H1 (cell line): ENCODE measurements around the gene LCT. TPM values are rescaled to one million over a fixed set of nuclear protein-coding genes. Genes with fewer than 3 reads are reported as not detected.
A peak's percentile ranks its signal among the peaks of the same experiment; 100 is the strongest.

ENCODE experiments used
- CTCF ChIA-PET: fragments of 300-600 bp; sonication (Branson Sonifier 250); formaldehyde crosslinking; loops from one replicate; lab custom pipeline; 2021; ENCODE audit not compliant: partially characterized antibody; lab: Charles Lee
- POLR2A ChIA-PET: fragments of 300-600 bp; sonication (Branson Sonifier 250); formaldehyde crosslinking; loops from one replicate; lab custom pipeline; 2021; ENCODE audit warnings: inconsistent platforms; ENCODE audit not compliant: partially characterized antibody; lab: Charles Lee
- DNase-seq, 2 experiments: peaks; one replicate each; pipeline versions ENCODE4 v3.0.0 to v3.0.0-alpha.2; 2010 to 2022; ENCODE audit warnings: low spot score in 2 of 2, low read depth in 1 of 2, mixed read lengths in 1 of 2
- FAIRE-seq: peaks from 2 replicates; lab custom pipeline; 2011; peaks lifted over from hg19 to GRCh38; lab: Jason Lieb, UNC
- H2AFZ ChIP-seq: 2 replicates; pipeline ENCODE4 v1.8.1; 2012; ENCODE audit warnings: low read length, inconsistent platforms
- H2AK5ac ChIP-seq: 2 replicates; pipeline ENCODE4 v1.6.1; 2013; ENCODE audit warnings: low read depth, low read length
- H2BK120ac ChIP-seq: replicated peaks from 2 replicates; pipeline ENCODE3; 2013; ENCODE audit warnings: low read depth, low read length, inconsistent platforms
- H2BK12ac ChIP-seq: 2 replicates; pipeline ENCODE4 v1.6.1; 2013; ENCODE audit warnings: low read depth, low read length
- H2BK15ac ChIP-seq: 2 replicates; pipeline ENCODE4 v1.6.1; 2013; ENCODE audit warnings: low read length
- H2BK20ac ChIP-seq: 2 replicates; pipeline ENCODE4 v1.6.1; 2013; ENCODE audit warnings: low read length
- H2BK5ac ChIP-seq: 2 replicates; pipeline ENCODE4 v1.6.1; 2013; ENCODE audit warnings: low read depth, low read length
- H3K14ac ChIP-seq: 2 replicates; pipeline ENCODE4 v1.6.1; 2013; ENCODE audit warnings: inconsistent platforms; ENCODE audit not compliant: insufficient read length
- H3K18ac ChIP-seq: 2 replicates; pipeline ENCODE4 v1.6.1; 2013; ENCODE audit warnings: low read length; ENCODE audit errors: extremely low read depth
- H3K23ac ChIP-seq: 2 replicates; pipeline ENCODE4 v1.6.1; 2013; ENCODE audit warnings: inconsistent platforms; ENCODE audit not compliant: insufficient read length
- H3K23me2 ChIP-seq: 2 replicates; pipeline ENCODE4 v1.6.1; 2013; ENCODE audit warnings: low read depth, low read length
- H3K27ac ChIP-seq: 2 replicates; pipeline ENCODE4 v1.6.1; 2011; ENCODE audit warnings: low read depth, low read length, inconsistent platforms
- H3K27me3 ChIP-seq, 4 experiments: replicated peaks in 1 of 4; 1 replicate in 1 of 4; 2 replicates in 3 of 4; pipeline versions ENCODE4 v1.6.1 to v1.8.1; 2011 to 2013; ENCODE audit warnings: low read length in 3 of 4, mild to moderate bottlenecking in 3 of 4, inconsistent platforms in 2 of 4, mixed read lengths in 2 of 4, moderate library complexity in 1 of 4; ENCODE audit not compliant: control insufficient read depth in 3 of 4, insufficient read depth in 3 of 4; ENCODE audit errors: extremely low read depth in 1 of 4
- H3K36me3 ChIP-seq, 4 experiments: 2 replicates each; pipeline versions ENCODE4 v1.6.1 to v1.8.1; 2011 to 2013; ENCODE audit warnings: mild to moderate bottlenecking in 4 of 4, low read length in 3 of 4, moderate library complexity in 2 of 4, control low read depth in 1 of 4, inconsistent platforms in 1 of 4; ENCODE audit not compliant: insufficient read depth in 4 of 4, control insufficient read depth in 2 of 4
- H3K4ac ChIP-seq: replicated peaks from 2 replicates; pipeline ENCODE3; 2013; ENCODE audit warnings: low read length, low read depth, mixed read lengths, inconsistent platforms; ENCODE audit not compliant: insufficient read length
- H3K4me1 ChIP-seq, 4 experiments: replicated peaks in 1 of 4; 1 replicate in 1 of 4; 2 replicates in 3 of 4; pipeline versions ENCODE4 v1.6.1 to v1.8.1; 2011 to 2013; ENCODE audit warnings: low read length in 3 of 4, inconsistent platforms in 2 of 4, mixed read lengths in 1 of 4; ENCODE audit not compliant: insufficient read depth in 4 of 4, control insufficient read depth in 3 of 4
- H3K4me2 ChIP-seq, 2 experiments: 2 replicates each; pipeline versions ENCODE4 v1.6.1 to v1.8.1; 2011 to 2013; ENCODE audit warnings: low read depth in 2 of 2, low read length in 2 of 2, control low read depth in 1 of 2, inconsistent platforms in 1 of 2, mild to moderate bottlenecking in 1 of 2; ENCODE audit not compliant: insufficient read depth in 1 of 2
- H3K4me3 ChIP-seq, 4 experiments: fragments of 200-600, 300-600 bp in 1 of 4; sonication (generic), shearing (Covaris generic), sonication (Bioruptor Twin) in 1 of 4; 2 replicates each; pipeline versions ENCODE4 v1.5.1 to v1.8.1; 2011 to 2016; ENCODE audit warnings: low read length in 4 of 4, low read depth in 3 of 4, control low read depth in 2 of 4, inconsistent platforms in 2 of 4, mild to moderate bottlenecking in 2 of 4, mixed read lengths in 1 of 4, moderate library complexity in 1 of 4; ENCODE audit not compliant: insufficient read depth in 2 of 4; ENCODE audit errors: extremely low read depth in 1 of 4
- H3K56ac ChIP-seq: replicated peaks from 2 replicates; pipeline ENCODE3; 2013; ENCODE audit warnings: low read depth, mild to moderate bottlenecking, mixed read lengths, low read length, inconsistent platforms; ENCODE audit not compliant: insufficient read length
- H3K79me1 ChIP-seq: 2 replicates; pipeline ENCODE4 v1.6.1; 2013; ENCODE audit warnings: low read depth, low read length, control low read depth
- H3K79me2 ChIP-seq, 2 experiments: 2 replicates each; pipeline versions ENCODE4 v1.6.1 to v1.8.1; 2012 to 2013; ENCODE audit warnings: low read length in 2 of 2, mild to moderate bottlenecking in 2 of 2, inconsistent platforms in 1 of 2; ENCODE audit not compliant: insufficient read depth in 2 of 2, control insufficient read depth in 1 of 2
- H3K9ac ChIP-seq, 4 experiments: replicated peaks in 1 of 4; 1 replicate in 1 of 4; 2 replicates in 3 of 4; pipeline versions ENCODE4 v1.6.1 to v1.8.1; 2011 to 2013; ENCODE audit warnings: low read depth in 3 of 4, low read length in 3 of 4, control low read depth in 2 of 4, mild to moderate bottlenecking in 2 of 4, moderate library complexity in 2 of 4, inconsistent platforms in 1 of 4; ENCODE audit errors: extremely low read depth in 1 of 4
- H3K9me3 ChIP-seq, 2 experiments: 2 replicates each; pipeline versions ENCODE4 v1.6.1 to v1.8.1; 2012 to 2013; ENCODE audit warnings: mild to moderate bottlenecking in 2 of 2, moderate library complexity in 2 of 2, control low read depth in 1 of 2, inconsistent platforms in 1 of 2, low read depth in 1 of 2, low read length in 1 of 2, mixed read lengths in 1 of 2; ENCODE audit not compliant: insufficient read depth in 2 of 2
- H4K20me1 ChIP-seq, 2 experiments: replicated peaks in 1 of 2; 2 replicates each; pipeline versions ENCODE3 to v1.8.1; 2011 to 2013; ENCODE audit warnings: inconsistent platforms in 2 of 2, low read length in 2 of 2, mild to moderate bottlenecking in 1 of 2; ENCODE audit not compliant: insufficient read depth in 2 of 2, control insufficient read depth in 1 of 2
- H4K5ac ChIP-seq: 2 replicates; pipeline ENCODE4 v1.6.1; 2013; ENCODE audit warnings: low read length, low read depth, mixed read lengths, inconsistent platforms; ENCODE audit not compliant: insufficient read length
- H4K8ac ChIP-seq: 2 replicates; pipeline ENCODE4 v1.8.0; 2013; ENCODE audit warnings: mild to moderate bottlenecking, moderate library complexity, low read length, inconsistent platforms; ENCODE audit not compliant: insufficient read depth; ENCODE audit errors: extremely low read depth
- H4K91ac ChIP-seq: replicated peaks from 2 replicates; pipeline ENCODE3; 2013; ENCODE audit warnings: low read length, mixed read lengths, inconsistent platforms; ENCODE audit not compliant: insufficient read length
- CBX5 ChIP-seq: fragments of 300-800, 300-1000 bp; sonication (generic); IDR thresholded peaks from 2 replicates; pipeline ENCODE4 v1.7.1; 2016; ENCODE audit warnings: antibody characterized with exemption, low read length, low read depth
- CHD2 ChIP-seq: IDR thresholded peaks from 2 replicates; pipeline ENCODE4 v1.6.1; 2012; ENCODE audit warnings: low read length, improper control_type of control experiment
- E2F6 ChIP-seq: IDR thresholded peaks from 2 replicates; pipeline ENCODE4 v1.6.1; 2012; ENCODE audit warnings: inconsistent platforms
- NRF1 ChIP-seq: IDR thresholded peaks from 2 replicates; pipeline ENCODE4 v1.6.1; 2011; ENCODE audit warnings: mild to moderate bottlenecking, low read depth, low read length, improper control_type of control experiment
- RNF2 ChIP-seq: fragments of 200-900, 300-1000 bp; sonication (generic); IDR thresholded peaks from 2 replicates; pipeline ENCODE4 v1.7.1; 2016; ENCODE audit warnings: borderline replicate concordance, low read depth, mild to moderate bottlenecking, antibody characterized with exemption, low read length; ENCODE audit not compliant: poor library complexity, severe bottlenecking; ENCODE audit errors: missing control alignments
- WGBS, 2 experiments: shearing (Covaris generic) in 1 of 2; methylation state at CpG; one replicate each; pipeline versions ENCODE4 v1.1.6 to v1.1.7; 2013 to 2015; ENCODE audit warnings: low lambda C conversion rate in 2 of 2, mixed read lengths in 2 of 2, inconsistent platforms in 1 of 2, low coverage in 1 of 2, missing lambda C conversion rate in 1 of 2; ENCODE audit not compliant: insufficient replicate concordance in 2 of 2, insufficient coverage in 1 of 2, insufficient read length in 1 of 2; ENCODE audit errors: extremely low coverage in 1 of 2, missing lambda C conversion rate in 1 of 2; 5-methylcytosine and 5-hydroxymethylcytosine counted together
- polyA plus RNA-seq, 7 experiments: library from polyadenylated mRNA; depleted of rRNA in 3 of 7; stranded (reverse) in 5 of 7; unstranded in 2 of 7; fragments of >200 nt in 5 of 7; fragments of 200-250 nt in 2 of 7; gene quantifications; 1 replicate in 5 of 7; 2 replicates in 1 of 7; 4 replicates in 1 of 7; pipeline versions ENCODE4 v1.2.1 to v1.2.3, GENCODE V29; 2011 to 2013; ENCODE audit warnings: missing spikeins in 2 of 7, mixed read lengths in 2 of 7
- total RNA-seq: library from RNA; stranded (reverse); fragmentation: NEBNext Ultra II Directional; extraction: Animal tissue kit (Norgen Biotek cat#: 25700); gene quantifications from 2 replicates; pipeline ENCODE4 v1.2.1, GENCODE V29; 2021
- TF ChIP-seq, protein P1 (sequence below): IDR thresholded peaks from 2 replicates; pipeline ENCODE4 v1.6.1; 2012; ENCODE audit warnings: low read length, inconsistent platforms

Gene LCT
- total and polyA plus RNA-seq, 2 of the 8 experiments (the other 6 are each of a cell fraction or from before 2014, with no cell fraction given): 0.06 TPM; not detected in 1

GRCh38 chr2:135741395-135742324 lies 95.3 kb downstream of the LCT start, which contains the start of gene UBXN4:
Gene UBXN4 (plus strand): TSS chr2:135741855. CDS start chr2:135741930, 75 bp downstream.
- peak within 1 kb of the TSS; percentile 67 for H2AFZ ChIP-seq
- no peaks in the 10 kb centered on the region; the same call in 1 of the 2 replicates for H3K23me2 ChIP-seq
- H3K4ac ChIP-seq: no peak within 1 kb of the TSS
- peak within 1 kb of the TSS; percentile 92 for H2BK5ac ChIP-seq
- CTCF ChIA-PET: interaction anchor here (0.6 to 4.0 kb wide), 14 partner anchors 8 to 297 kb away, joined by 3 to 19 read pairs (median 4); no protein-coding TSS in a partner anchor
- peak within 1 kb of the TSS; percentile 92 for H3K56ac ChIP-seq
- no peaks in the 10 kb centered on the region for H3K36me3 ChIP-seq
- no peak within 1 kb of the TSS for H4K91ac ChIP-seq
- H3K4me1 ChIP-seq: peaks cover 0 to 6% (median 3%) of the 10 kb centered on the region in 4 experiments; a peak in 2 of 7 replicates
- H4K20me1 ChIP-seq: peaks cover 0 to 5% of the 10 kb centered on the region in 2 experiments
- DNase-seq (peak; percentile 91 to 98), FAIRE-seq (peak; percentile 69)
- H2BK20ac ChIP-seq: no peak within 1 kb of the TSS
- H3K79me2 ChIP-seq: peaks cover 4 to 43% of the 10 kb centered on the region in 2 experiments; a peak in 3 of 4 replicates
- peak within 1 kb of the TSS; percentile 81 to 98 (median 94) for H3K4me3 ChIP-seq
- H3K27ac ChIP-seq: peak within 1 kb of the TSS; percentile 86
- no peaks in the 10 kb centered on the region for H3K27me3 ChIP-seq
- no peak within 1 kb of the TSS for H3K14ac ChIP-seq
- H3K4me2 ChIP-seq: peak within 1 kb of the TSS; percentile 71 to 80
- H2BK15ac ChIP-seq: no peak within 1 kb of the TSS
- no peaks in the 10 kb centered on the region for H3K79me1 ChIP-seq
- peak within 1 kb of the TSS; percentile 99 for H4K8ac ChIP-seq
- no peak within 1 kb of the TSS for H2BK12ac ChIP-seq
- H3K9me3 ChIP-seq: no peaks in the 10 kb centered on the region; a peak in 1 of 4 replicates
- peak within 1 kb of the TSS; percentile 90 for H3K18ac ChIP-seq
- peak within 1 kb of the TSS; percentile 84 to 97 (median 92) for H3K9ac ChIP-seq
- no peak within 1 kb of the TSS for H2BK120ac ChIP-seq
- H4K5ac ChIP-seq: peak within 1 kb of the TSS; percentile 75
- H3K23ac ChIP-seq: no peak within 1 kb of the TSS
- WGBS, 2 experiments: 2% methylated on average over 81 of the region's 93 CpGs; no CpG with 5 or more reads in 1 of the 2 experiments
- POLR2A ChIA-PET: interaction anchor here (0.6 to 1.7 kb wide), 9 partner anchors 11 to 431 kb away, joined by 3 to 6 read pairs (median 3); partner anchors contain the start of genes R3HDM1 and ZRANB3
- no peak within 1 kb of the TSS for H2AK5ac ChIP-seq
- TF ChIP-seq CHD2 (peak; percentile 65; the same call in 1 of the 2 replicates), E2F6 (peak; percentile 48; the same call in 1 of the 2 replicates), CBX5 (no peak), NRF1 (no peak), RNF2 (no peak)
- TF ChIP-seq, protein P1, sequence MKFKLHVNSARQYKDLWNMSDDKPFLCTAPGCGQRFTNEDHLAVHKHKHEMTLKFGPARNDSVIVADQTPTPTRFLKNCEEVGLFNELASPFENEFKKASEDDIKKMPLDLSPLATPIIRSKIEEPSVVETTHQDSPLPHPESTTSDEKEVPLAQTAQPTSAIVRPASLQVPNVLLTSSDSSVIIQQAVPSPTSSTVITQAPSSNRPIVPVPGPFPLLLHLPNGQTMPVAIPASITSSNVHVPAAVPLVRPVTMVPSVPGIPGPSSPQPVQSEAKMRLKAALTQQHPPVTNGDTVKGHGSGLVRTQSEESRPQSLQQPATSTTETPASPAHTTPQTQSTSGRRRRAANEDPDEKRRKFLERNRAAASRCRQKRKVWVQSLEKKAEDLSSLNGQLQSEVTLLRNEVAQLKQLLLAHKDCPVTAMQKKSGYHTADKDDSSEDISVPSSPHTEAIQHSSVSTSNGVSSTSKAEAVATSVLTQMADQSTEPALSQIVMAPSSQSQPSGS: peak; percentile 55; the same call in 1 of the 2 replicates
